K562 (cell line): ENCODE measurements around the gene WDR46. TPM values are rescaled to one million over a fixed set of nuclear protein-coding genes. Genes with fewer than 3 reads are reported as not detected.
A peak's percentile ranks its signal among the peaks of the same experiment; 100 is the strongest.

Source experiments
- ATAC-seq: fragments of 200-7000 bp; cut with Tn5 transposase; 3 replicates; pipeline ENCODE4 v1.9.1; 2020; ENCODE audit warnings: moderate library complexity
- BruUV-seq: library from RNA; stranded (reverse); fragments of 400-500 nt; replicated peaks from 2 replicates; lab custom pipeline; 2021; lab: Mats Ljungman, UMichigan
- CTCF ChIA-PET: fragments of 300-600 bp; formaldehyde crosslinking; extraction: SDS; loops from one replicate; lab custom pipeline; 2021; ENCODE audit warnings: low intra/inter-chr PET ratio; lab: Yijun Ruan, JAX
- POLR2A ChIA-PET: fragments of 300-600, 350-650 bp; sonication (Branson Sonifier 250); formaldehyde crosslinking; extraction: SDS; loops from one replicate; lab custom pipeline; 2021; ENCODE audit warnings: antibody characterized with exemption, inconsistent platforms; lab: Yijun Ruan, JAX
- DNase-seq, 4 experiments: peaks; one replicate each; pipeline versions ENCODE4 v3.0.0 to v3.0.0-alpha.2; 2011 to 2018; ENCODE audit warnings: low spot score in 3 of 4, mixed read lengths in 3 of 4; ENCODE audit errors: extremely low read depth in 1 of 4
- FAIRE-seq: peaks from 2 replicates; lab custom pipeline; 2011; peaks lifted over from hg19 to GRCh38; lab: Jason Lieb, UNC
- H2AFZ ChIP-seq: 2 replicates; pipeline ENCODE4 v1.6.0; 2011; ENCODE audit warnings: low read depth, low read length, control low read depth, inconsistent platforms
- H3K27ac ChIP-seq: fragments of 200-600 bp; 3 replicates; pipeline ENCODE4 v1.8.0; 2011; ENCODE audit warnings: low read depth, mild to moderate bottlenecking, control low read depth, inconsistent platforms, low read length, moderate library complexity, mixed read lengths; ENCODE audit errors: extremely low read depth
- H3K27me3 ChIP-seq, 2 experiments: fragments of 300-600 bp in 1 of 2; 2 replicates in 1 of 2; 3 replicates in 1 of 2; pipeline versions ENCODE4 v1.6.0 to v1.8.0; 2011; ENCODE audit warnings: inconsistent platforms in 2 of 2, low read length in 2 of 2, mild to moderate bottlenecking in 1 of 2, mixed read lengths in 1 of 2, moderate library complexity in 1 of 2; ENCODE audit not compliant: control insufficient read depth in 2 of 2, insufficient read depth in 2 of 2
- H3K36me3 ChIP-seq: fragments of 300-600 bp; 3 replicates; pipeline ENCODE4 v1.8.0; 2011; ENCODE audit warnings: mild to moderate bottlenecking, low read length, inconsistent platforms; ENCODE audit not compliant: control insufficient read depth, insufficient read depth
- H3K4me1 ChIP-seq, 2 experiments: fragments of 200-600 bp in 1 of 2; replicated peaks in 1 of 2; 2 replicates in 1 of 2; 3 replicates in 1 of 2; pipeline versions ENCODE4 v1.5.1 to v1.8.0; 2011; ENCODE audit warnings: inconsistent platforms in 2 of 2, low read length in 2 of 2, mild to moderate bottlenecking in 1 of 2, mixed read lengths in 1 of 2, moderate library complexity in 1 of 2; ENCODE audit not compliant: control insufficient read depth in 2 of 2, insufficient read depth in 2 of 2
- H3K4me2 ChIP-seq: 2 replicates; pipeline ENCODE4 v1.6.1; 2011; ENCODE audit warnings: low read length, control low read depth, inconsistent platforms, mixed read lengths; ENCODE audit not compliant: insufficient read depth
- H3K4me3 ChIP-seq: fragments of 200-600 bp; sonication (generic), shearing (Covaris generic); 2 replicates; pipeline ENCODE4 v1.5.1; 2016; ENCODE audit warnings: control low read depth, inconsistent platforms
- H3K79me2 ChIP-seq: fragments of 200-600 bp; 3 replicates; pipeline ENCODE4 v1.8.0; 2011; ENCODE audit warnings: low read length, inconsistent platforms; ENCODE audit not compliant: control insufficient read depth, insufficient read depth
- H3K9ac ChIP-seq, 2 experiments: 2 replicates each; pipeline versions ENCODE4 v1.6.0 to v1.6.1; 2011; ENCODE audit warnings: low read depth in 2 of 2, low read length in 2 of 2, control low read depth in 1 of 2, inconsistent platforms in 1 of 2, mild to moderate bottlenecking in 1 of 2, mixed read lengths in 1 of 2; ENCODE audit not compliant: insufficient read depth in 1 of 2
- H3K9me1 ChIP-seq: one replicate; pipeline ENCODE4 v1.6.0; 2011; ENCODE audit warnings: inconsistent platforms, mild to moderate bottlenecking, low read length, moderate library complexity; ENCODE audit not compliant: control insufficient read depth, insufficient read depth
- H3K9me3 ChIP-seq: replicated peaks from 2 replicates; pipeline ENCODE4 v1.5.1; 2011; ENCODE audit warnings: low read depth, low read length, inconsistent platforms; ENCODE audit not compliant: control insufficient read depth, insufficient read depth
- H4K20me1 ChIP-seq: replicated peaks from 2 replicates; pipeline ENCODE4 v1.6.1; 2011; ENCODE audit warnings: low read length, inconsistent platforms, mixed read lengths; ENCODE audit not compliant: control insufficient read depth, insufficient read depth
- CBX3 ChIP-seq, 2 experiments: IDR thresholded peaks; 1 replicate in 1 of 2; 2 replicates in 1 of 2; pipeline ENCODE4 v1.6.1; 2012; ENCODE audit warnings: inconsistent platforms in 2 of 2, low read length in 2 of 2, borderline replicate concordance in 1 of 2, control low read depth in 1 of 2
- ELF1 ChIP-seq: fragments of 200-800 bp; sonication (Bioruptor generic); IDR thresholded peaks from 2 replicates; pipeline ENCODE4 v1.6.1; 2016; ENCODE audit warnings: missing genetic modification characterization, missing compliant biosample characterization
- ETV5 ChIP-seq: sonication (generic); formaldehyde crosslinking; IDR thresholded peaks from 2 replicates; pipeline ENCODE4 v1.4.0; 2020; ENCODE audit warnings: low read depth, mild to moderate bottlenecking, missing genetic modification reagents
- HNRNPLL ChIP-seq: fragments of 200-400 bp; formaldehyde crosslinking; IDR thresholded peaks from 2 replicates; pipeline ENCODE4 v1.6.1; 2017; ENCODE audit warnings: low read length, low read depth, mild to moderate bottlenecking; ENCODE audit not compliant: poor library complexity, severe bottlenecking
- ILK ChIP-seq: fragments of 450-650 bp; IDR thresholded peaks from 2 replicates; pipeline ENCODE4 v1.6.1; 2016; ENCODE audit warnings: missing genetic modification characterization, low read depth, mild to moderate bottlenecking, missing compliant biosample characterization, moderate library complexity, borderline replicate concordance
- KLF13 ChIP-seq: fragments of 450-650 bp; IDR thresholded peaks from 2 replicates; pipeline ENCODE4 v1.6.1; 2016; ENCODE audit warnings: missing genetic modification characterization, low read depth, mild to moderate bottlenecking, missing compliant biosample characterization, moderate library complexity, borderline replicate concordance
- KLF16 ChIP-seq: IDR thresholded peaks from 2 replicates; pipeline ENCODE4 v1.6.1; 2016; ENCODE audit warnings: antibody characterized with exemption
- MYNN ChIP-seq, 2 experiments: sonication (generic); formaldehyde crosslinking in 1 of 2; IDR thresholded peaks; 2 replicates each; pipeline versions ENCODE4 v1.5.0 to v1.6.1; 2016 to 2020; ENCODE audit warnings: antibody characterized with exemption in 1 of 2, missing genetic modification reagents in 1 of 2
- POLR2A ChIP-seq: fragments of 450-650 bp; conservative IDR thresholded peaks from 2 replicates; pipeline ENCODE4 v1.6.1; 2016
- PRMT5 ChIP-seq: sonication (generic); formaldehyde crosslinking; IDR thresholded peaks from 2 replicates; pipeline ENCODE4 v1.5.0; 2020; ENCODE audit warnings: missing genetic modification reagents
- RBFOX2 ChIP-seq: fragments of 200-400 bp; formaldehyde crosslinking; IDR thresholded peaks from 2 replicates; pipeline ENCODE4 v1.6.1; 2017; ENCODE audit warnings: low read depth, mild to moderate bottlenecking, low read length, moderate library complexity
- RBM34 ChIP-seq: fragments of 200-400 bp; formaldehyde crosslinking; IDR thresholded peaks from 2 replicates; pipeline ENCODE4 v1.6.1; 2018; ENCODE audit warnings: low read length, borderline replicate concordance; ENCODE audit not compliant: insufficient read depth
- SMARCA4 ChIP-seq: fragments of 450-650 bp; IDR thresholded peaks from 2 replicates; pipeline ENCODE4 v1.6.1; 2016
- SUPT5H ChIP-seq: fragments of 450-650 bp; IDR thresholded peaks from 2 replicates; pipeline ENCODE4 v1.6.1; 2016
- U2AF1 ChIP-seq: fragments of 200-400 bp; formaldehyde crosslinking; optimal IDR thresholded peaks from 2 replicates; pipeline ENCODE3; 2017; ENCODE audit warnings: mild to moderate bottlenecking, low read depth, low read length, moderate library complexity
- ZBTB17 ChIP-seq: fragments of 450-650 bp; formaldehyde crosslinking; IDR thresholded peaks from 2 replicates; pipeline ENCODE4 v1.4.0; 2020; ENCODE audit warnings: mild to moderate bottlenecking
- ZNF347 ChIP-seq: fragments of 450-650 bp; formaldehyde crosslinking; IDR thresholded peaks from 2 replicates; pipeline ENCODE4 v1.4.0; 2020; ENCODE audit warnings: low read depth, mild to moderate bottlenecking, moderate library complexity
- ZNF696 ChIP-seq: fragments of 250-450 bp; sonication (Bioruptor Pico); conservative IDR thresholded peaks from 2 replicates; pipeline ENCODE4 v1.4.0; 2020; ENCODE audit warnings: mild to moderate bottlenecking, moderate library complexity
- ZNF79 ChIP-seq: fragments of 250-450 bp; sonication (Bioruptor Pico); IDR thresholded peaks from 2 replicates; pipeline ENCODE4 v1.4.0; 2020; ENCODE audit warnings: low read depth, mild to moderate bottlenecking, moderate library complexity
- WGBS: fragments of 100-300 bp; shearing (Covaris generic); methylation state at CpG from one replicate; pipeline ENCODE4 v1.1.6; 2016; ENCODE audit warnings: low coverage, mixed read lengths; ENCODE audit not compliant: insufficient coverage; ENCODE audit errors: missing lambda C conversion rate; 5-methylcytosine and 5-hydroxymethylcytosine counted together
- in situ Hi-C: fragments of 300-500 bp; cut with MboI; formaldehyde crosslinking; loops from 4 replicates; pipeline ENCODE4 v1.15.0; 2018; ENCODE audit warnings: inconsistent platforms, mixed read lengths
- intact Hi-C: fragments of 100-400 bp; cut with micrococcal nuclease; formaldehyde crosslinking; loops from 2 replicates; pipeline ENCODE4 v1.14.2; 2022
- polyA plus RNA-seq, 8 experiments: library from polyadenylated mRNA; depleted of rRNA in 4 of 8; stranded (reverse) in 5 of 8; unstranded in 3 of 8; fragments of >200 nt; fragmentation: Nextera tagmentation in 2 of 8; fragmentation: Illumina TruSeq in 1 of 8; extraction: Ambion mirVana in 2 of 8; extraction: Trizol in 1 of 8; gene quantifications; 2 replicates each; pipeline versions ENCODE4 v1.2.1 to v1.2.3, GENCODE V29; 2011 to 2014; ENCODE audit warnings: inconsistent platforms in 1 of 8, missing spikeins in 1 of 8
- total RNA-seq, 7 experiments: library from RNA; depleted of rRNA in 6 of 7; stranded (reverse); fragments of >200 nt in 6 of 7; fragmentation: Illumina TruSeq in 2 of 7; extraction: Trizol in 2 of 7; gene quantifications; 2 replicates each; pipeline versions ENCODE4 v1.2.1 to v1.2.3, GENCODE V29; 2011 to 2021; ENCODE audit warnings: low replicate concordance in 1 of 7
- TF ChIP-seq, protein P1 (sequence below): fragments of 250-450 bp; sonication (Bioruptor Pico); IDR thresholded peaks from 2 replicates; pipeline ENCODE4 v1.5.0; 2020; ENCODE audit warnings: mild to moderate bottlenecking, borderline replicate concordance
- TF ChIP-seq, protein P2 (sequence below): fragments of 250-450 bp; sonication (Bioruptor Pico); IDR thresholded peaks from 2 replicates; pipeline ENCODE4 v1.8.0; 2021; ENCODE audit warnings: borderline replicate concordance, mild to moderate bottlenecking, moderate library complexity; ENCODE audit not compliant: poor library complexity, severe bottlenecking

Gene WDR46
- total and polyA plus RNA-seq, 9 of the 15 experiments (the other 6 are each of a cell fraction or from before 2014, with no cell fraction given), result 8.9 to 146 (median 93.1) TPM

DNA sequence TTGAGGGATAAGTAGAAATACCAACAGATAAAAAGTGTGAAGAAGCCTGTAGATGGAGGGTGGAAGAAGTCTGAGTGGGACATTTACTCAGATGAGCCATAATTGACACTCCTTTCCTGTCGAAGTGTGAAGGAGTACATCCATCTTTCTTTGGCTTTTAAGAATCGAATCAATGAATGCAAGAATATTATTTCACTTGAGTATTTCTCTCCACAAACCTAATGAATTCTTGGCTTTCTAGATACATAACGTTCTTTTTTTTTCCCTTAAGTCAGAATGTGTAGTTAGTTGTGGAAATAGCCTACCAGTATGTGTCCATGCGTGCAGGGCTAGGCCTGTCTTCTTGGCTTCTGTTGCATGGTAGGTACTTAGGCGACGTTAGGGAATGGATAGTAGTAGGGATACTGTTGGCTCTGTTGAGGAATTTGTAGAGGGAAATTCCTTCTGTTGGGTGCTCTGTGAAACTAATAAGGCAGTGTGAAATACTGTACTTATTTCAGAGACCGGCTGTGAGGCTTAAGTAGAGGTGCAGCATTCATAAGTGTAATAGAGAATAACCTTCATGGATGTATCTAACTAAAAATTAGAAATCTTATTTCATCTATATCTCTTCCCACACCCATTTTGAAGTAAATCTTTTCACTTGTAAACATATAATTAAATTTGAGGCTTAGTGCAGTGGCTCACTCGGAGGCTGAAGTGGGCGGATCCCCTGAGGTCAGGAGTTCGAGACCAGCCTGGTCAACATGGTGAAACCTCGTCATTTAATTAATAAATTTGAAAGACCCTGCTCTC, 15.7 kb downstream of the WDR46 start:
- no TSS peak for BruUV-seq
- ATAC-seq, result no peak
- TF ChIP-seq PRMT5, result no peak
- 0 out of 2 replicates have a peak, but pooled peaks have one; percentile 3 for TF ChIP-seq POLR2A
- TF ChIP-seq, protein P1, sequence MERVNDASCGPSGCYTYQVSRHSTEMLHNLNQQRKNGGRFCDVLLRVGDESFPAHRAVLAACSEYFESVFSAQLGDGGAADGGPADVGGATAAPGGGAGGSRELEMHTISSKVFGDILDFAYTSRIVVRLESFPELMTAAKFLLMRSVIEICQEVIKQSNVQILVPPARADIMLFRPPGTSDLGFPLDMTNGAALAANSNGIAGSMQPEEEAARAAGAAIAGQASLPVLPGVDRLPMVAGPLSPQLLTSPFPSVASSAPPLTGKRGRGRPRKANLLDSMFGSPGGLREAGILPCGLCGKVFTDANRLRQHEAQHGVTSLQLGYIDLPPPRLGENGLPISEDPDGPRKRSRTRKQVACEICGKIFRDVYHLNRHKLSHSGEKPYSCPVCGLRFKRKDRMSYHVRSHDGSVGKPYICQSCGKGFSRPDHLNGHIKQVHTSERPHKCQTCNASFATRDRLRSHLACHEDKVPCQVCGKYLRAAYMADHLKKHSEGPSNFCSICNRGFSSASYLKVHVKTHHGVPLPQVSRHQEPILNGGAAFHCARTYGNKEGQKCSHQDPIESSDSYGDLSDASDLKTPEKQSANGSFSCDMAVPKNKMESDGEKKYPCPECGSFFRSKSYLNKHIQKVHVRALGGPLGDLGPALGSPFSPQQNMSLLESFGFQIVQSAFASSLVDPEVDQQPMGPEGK (CRISPR knock-in tag), result no peak
- TF ChIP-seq SUPT5H, result peak; percentile 24
- TF ChIP-seq, protein P2, sequence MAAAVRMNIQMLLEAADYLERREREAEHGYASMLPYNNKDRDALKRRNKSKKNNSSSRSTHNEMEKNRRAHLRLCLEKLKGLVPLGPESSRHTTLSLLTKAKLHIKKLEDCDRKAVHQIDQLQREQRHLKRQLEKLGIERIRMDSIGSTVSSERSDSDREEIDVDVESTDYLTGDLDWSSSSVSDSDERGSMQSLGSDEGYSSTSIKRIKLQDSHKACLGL, result no peak
- TF ChIP-seq U2AF1, result peak; percentile 30
- no peak for TF ChIP-seq SMARCA4
- TF ChIP-seq ZNF696, result no peak
- no peak for TF ChIP-seq ZBTB17
- no peak for TF ChIP-seq CBX3 (IDR thresholded peaks at IDR 0.05; ENCODE audit: borderline replicate concordance in 1 of 2, low read length in 2 of 2)
- TF ChIP-seq MYNN (IDR thresholded peaks at IDR 0.05), result no peak
- no peak for TF ChIP-seq MYNN (CRISPR knock-in tag; IDR thresholded peaks at IDR 0.05)
- TF ChIP-seq RBFOX2, result peak; percentile 76
- TF ChIP-seq ETV5 (CRISPR knock-in tag), result no peak
- TF ChIP-seq ELF1 (tag), result 0 out of 2 replicates have a peak, but pooled peaks have one; percentile 19
- TF ChIP-seq ZNF79 (CRISPR knock-in tag), result no peak
- no peak for TF ChIP-seq HNRNPLL
- no peak for TF ChIP-seq ILK (tag)
- TF ChIP-seq KLF16, result no peak
- TF ChIP-seq RBM34, result no peak
- no peak for TF ChIP-seq ZNF347 (CRISPR knock-in tag)
- peak; percentile 49; the same call in 1 of the 2 replicates for TF ChIP-seq KLF13

More for the DNA sequence above, 15.7 kb downstream of the WDR46 start:
- Histone ChIP-seq H3K9ac (peak overlapping the region; percentile 92 to 100), H3K27ac (peak overlapping the region; percentile 98), H3K9me1 (no peaks in the 10 kb centered on the region), H2AFZ (no peak overlapping the region), H4K20me1 (peaks cover 42% of the 10 kb centered on the region), H3K4me3 (peak overlapping the region; percentile 93), H3K79me2 (peaks cover 68% of the 10 kb centered on the region), H3K36me3 (peaks cover 76% of the 10 kb centered on the region), H3K4me1 (peaks cover 28 to 38% of the 10 kb centered on the region in 2 experiments), H3K9me3 (no peaks in the 10 kb centered on the region), H3K4me2 (peak overlapping the region; percentile 99), H3K27me3 (no peaks in the 10 kb centered on the region; a peak in 1 of 5 replicates)
- in situ Hi-C loops (loop anchor here (10.0 kb wide), 1 partner anchor 131 kb away; no protein-coding TSS in a partner anchor), intact Hi-C loops (loop anchor here (10.0 kb wide), 1 partner anchor 301 kb away; no protein-coding TSS in a partner anchor)
- FAIRE-seq (no peak), DNase-seq (no peak)
- ChIA-PET CTCF (no interaction called here), POLR2A (interaction anchor here (0.6 to 8.1 kb wide), 9 partner anchors 8 to 1758 kb away, joined by 3 to 90 read pairs (median 12); partner anchors contain the start of genes PFDN6 and WDR46)
- 4% methylated on average over 11 of the region's 11 CpGs for WGBS
